GM19395 (cell line): ENCODE measurements around the gene RPL19.
A peak's percentile ranks its signal among the peaks of the same experiment; 100 is the strongest.
"Not testable (repeated sequence)": the region's sequence is repeated elsewhere in the genome, so short reads cannot be mapped to it uniquely, and the experiment has no call there.

ENCODE experiments used
- ATAC-seq: cut with Tn5 transposase; IDR thresholded peaks from one replicate; pipeline ENCODE4 v1.9.1; 2021; ENCODE audit warnings: mild to moderate bottlenecking, moderate library complexity; ENCODE audit not compliant: unreplicated experiment

Gene RPL19

DNA sequence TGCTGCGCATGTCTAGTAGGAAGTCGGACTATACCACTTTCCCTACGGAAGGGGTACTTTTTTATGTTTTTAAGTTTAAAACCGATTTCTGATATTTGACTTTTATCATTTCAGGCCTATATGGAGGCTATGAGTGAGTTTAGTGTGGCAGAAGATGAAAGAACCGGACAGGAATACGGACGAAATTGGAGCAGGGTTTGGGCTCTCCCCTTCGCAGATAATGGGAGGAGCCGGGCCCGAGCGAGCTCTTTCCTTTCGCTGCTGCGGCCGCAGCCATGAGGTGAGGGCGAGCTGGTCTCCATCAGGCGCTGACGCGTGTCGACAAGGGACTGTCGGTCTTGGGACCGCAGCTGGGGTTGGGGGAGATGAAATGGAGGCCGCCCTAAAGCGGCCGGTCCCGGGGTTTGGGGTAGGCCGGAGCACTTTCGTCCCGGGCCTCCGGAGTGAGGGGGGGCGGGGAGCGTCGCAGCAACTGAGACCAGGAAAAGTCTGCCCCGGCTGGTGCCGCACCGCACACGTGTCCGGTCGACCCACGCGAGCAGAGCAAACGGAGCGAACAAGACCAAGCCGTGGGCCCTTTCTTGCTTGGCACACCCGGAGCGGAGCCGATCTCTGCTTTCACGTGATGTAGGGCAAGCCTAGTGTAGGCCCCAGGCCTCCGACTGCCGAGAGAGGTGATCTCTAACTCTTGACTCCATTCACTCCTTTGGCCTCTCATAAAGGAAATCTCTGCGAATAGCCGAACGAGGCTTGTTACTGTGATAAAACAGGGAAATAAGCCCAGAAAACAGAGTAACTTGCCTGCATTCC, at the start of gene RPL19:
Gene RPL19 (plus strand): TSS at position 214 of the 810 bp plus-strand sequence. CDS start 62 bp downstream, at position 276.
- ATAC-seq = peak; percentile 69

DNA sequence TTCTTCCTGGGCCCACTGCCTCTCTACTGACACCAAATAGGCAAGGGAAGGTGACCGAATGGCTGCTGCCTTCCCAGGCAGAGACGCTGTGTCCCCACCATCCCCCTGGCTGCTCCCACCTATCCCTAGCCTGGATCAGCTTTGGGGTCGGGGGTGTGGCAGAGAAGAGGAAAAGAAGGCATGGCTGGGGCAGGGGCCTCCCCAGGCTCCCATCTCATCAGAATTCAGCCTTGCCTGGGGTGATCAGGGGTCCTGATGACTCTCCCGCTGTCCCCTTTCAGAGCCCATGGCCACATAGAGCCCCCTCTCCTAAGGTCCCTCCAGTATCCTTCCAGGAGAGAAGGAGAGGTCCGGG, 49.3 kb upstream of the RPL19 start:
- ATAC-seq = no peak

- no peak for ATAC-seq
Measured at GRCh38 chr17:39151150-39151942, 48.7 kb upstream of the RPL19 start, which contains the start of gene PLXDC1. PLXDC1 (minus strand) TSS chr17:39151637; CDS start chr17:39151437, 200 bp downstream.

DNA sequence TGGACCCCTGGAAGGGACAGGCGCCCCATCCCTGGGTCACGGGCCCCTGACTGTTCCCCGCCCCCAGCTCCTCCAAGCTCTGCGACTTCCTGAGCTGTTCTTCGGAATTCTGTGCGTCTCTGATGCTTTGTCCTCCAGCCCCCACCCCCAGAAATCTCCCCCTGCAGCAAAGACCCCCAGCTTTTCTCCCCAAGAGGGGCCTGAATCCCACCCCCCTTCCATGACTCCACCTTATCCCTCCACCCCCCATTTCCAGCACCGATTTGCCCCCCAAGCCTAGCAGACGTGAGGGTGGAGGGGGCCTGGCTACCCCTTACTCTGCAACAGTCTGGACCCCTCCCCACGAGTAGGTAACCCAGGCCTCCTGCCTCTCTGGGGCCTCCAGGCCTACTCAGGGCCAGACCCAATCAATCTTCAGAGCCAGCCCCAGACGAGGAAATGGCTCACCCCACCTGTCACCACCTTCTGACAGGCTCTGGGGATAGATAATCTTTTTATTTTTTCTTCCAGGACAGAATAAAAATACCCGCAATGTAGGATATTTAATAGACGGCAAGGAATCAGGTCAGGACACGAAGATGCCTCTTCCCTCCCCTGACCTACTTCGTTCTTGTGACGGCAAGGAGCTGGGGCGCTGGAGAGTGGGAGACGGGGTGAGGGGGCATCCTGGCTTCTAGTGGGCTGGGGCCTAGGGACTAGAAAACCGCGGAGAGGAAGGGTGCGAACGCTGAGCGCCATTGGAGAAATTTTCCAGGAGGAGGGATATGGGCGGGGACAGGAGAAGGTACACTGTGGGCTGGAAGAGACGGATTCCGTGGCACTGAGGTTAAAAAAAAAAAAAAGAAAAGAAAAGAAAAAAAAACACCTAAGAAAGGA, 47.9 kb upstream of the RPL19 start:
- ATAC-seq = no peak

- peak; percentile 64 for ATAC-seq
Measured at GRCh38 chr17:39153599-39154051, 46.5 kb upstream of the RPL19 start.

DNA sequence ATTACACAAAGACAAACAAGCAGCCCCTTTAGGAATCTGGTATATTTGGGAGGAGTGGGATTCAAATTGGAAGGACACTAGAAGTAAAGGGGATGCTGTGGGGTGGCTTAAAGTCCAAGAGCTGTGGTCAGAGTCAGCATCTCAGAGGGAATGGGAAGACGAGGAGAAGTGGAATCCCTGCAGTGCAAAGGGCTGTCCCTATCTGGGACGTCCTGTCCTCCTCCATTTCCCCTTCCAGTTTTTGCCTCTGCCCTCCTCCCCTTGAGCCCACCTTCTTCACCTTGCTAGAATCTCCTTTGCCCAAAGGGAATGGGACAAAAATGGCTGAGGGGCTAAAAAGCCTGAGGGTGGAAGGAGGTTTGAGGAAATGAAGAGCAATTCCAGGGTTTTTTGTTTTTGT, 44.4 kb upstream of the RPL19 start:
- no peak for ATAC-seq

- no peak for ATAC-seq
Measured at GRCh38 chr17:39156491-39156890, 43.6 kb upstream of the RPL19 start.

DNA sequence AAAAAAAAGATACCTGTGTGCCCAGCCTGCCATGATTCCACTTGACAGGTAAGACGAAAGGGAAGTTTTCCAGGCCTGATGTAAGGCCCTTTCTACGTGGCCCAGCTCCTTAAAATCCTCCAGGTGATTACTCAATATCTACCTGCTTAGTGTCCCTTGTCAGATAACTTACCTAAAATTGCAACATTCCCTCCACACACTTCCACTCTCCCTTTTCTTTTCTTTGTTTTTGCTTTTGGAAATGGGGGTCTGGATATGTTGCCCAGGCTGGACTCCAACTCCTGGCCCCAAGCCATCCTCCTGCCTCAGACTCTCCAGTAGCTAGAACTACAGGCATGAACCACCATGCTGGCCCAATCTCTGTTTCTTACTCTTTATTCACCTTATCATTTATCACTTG, 41.5 kb upstream of the RPL19 start:
- ATAC-seq = no peak

DNA sequence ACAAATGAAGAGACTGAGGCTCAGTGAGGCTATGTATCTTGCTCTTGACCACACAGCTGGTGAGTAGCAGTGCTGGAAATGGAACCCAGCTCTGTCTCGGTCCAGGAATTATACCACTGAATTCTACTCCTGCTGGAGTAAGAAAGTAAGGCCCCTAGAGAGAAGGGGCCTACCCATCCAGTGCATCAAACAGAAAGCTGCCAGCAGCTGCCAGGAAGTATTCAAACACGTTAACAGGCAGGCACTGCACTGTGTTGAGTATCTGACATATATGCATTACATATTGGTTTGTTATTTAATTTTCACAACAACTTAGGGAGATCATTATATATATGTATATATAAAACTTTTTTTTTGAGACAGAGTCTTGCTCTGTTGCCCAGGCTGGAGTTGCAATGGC, 38.1 kb upstream of the RPL19 start:
- no peak for ATAC-seq

DNA sequence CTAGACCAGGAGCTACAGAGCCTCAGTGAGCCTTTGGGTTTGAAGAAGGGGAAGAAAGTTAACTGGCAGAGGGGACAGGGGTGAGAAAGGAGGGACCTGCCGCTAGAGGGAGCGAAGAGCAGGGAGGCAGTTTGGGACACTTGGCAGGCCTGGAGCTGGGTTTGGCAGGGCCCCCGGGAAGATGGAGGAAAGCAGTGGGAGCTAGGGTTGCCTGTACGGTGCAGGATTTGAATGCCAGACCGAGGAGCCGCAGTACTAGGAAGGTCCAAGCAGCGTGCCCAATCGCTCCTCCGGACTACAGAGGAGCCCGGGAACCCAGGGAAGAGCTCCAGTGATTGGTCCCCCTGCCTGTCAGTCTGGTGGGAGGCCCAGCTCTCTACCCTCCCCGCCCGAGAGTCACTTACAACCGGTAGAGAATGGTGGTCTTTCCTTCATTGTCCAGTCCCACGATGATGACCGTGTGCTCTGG, 35.4 kb upstream of the RPL19 start:
- peak; percentile 76 for ATAC-seq

- ATAC-seq = no peak
Measured at GRCh38 chr17:39165178-39165840, 34.8 kb upstream of the RPL19 start.

DNA sequence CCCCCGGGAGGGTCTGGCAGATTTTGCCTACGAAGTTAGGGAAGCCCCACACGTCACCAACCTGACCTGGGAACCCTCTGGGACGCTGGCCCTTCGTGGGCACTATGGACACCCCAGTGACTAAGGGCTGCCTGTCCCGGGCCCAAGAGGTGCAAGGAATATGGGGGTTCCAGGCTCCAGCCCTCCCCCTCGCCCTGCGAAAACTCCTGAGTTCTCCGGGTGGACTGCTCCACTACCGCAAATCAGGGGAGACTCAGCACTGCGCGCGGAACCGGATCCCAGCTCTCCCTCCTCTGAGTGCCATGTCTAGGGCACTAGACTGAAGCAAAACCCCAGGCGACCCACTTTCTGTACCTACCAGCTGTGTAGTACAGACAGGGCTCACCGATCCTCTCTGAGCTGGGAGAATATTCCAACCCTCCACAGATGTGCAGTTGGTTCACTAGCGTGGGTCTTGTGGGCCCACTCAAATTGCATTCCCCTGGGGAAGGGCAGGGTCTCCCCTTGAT, 34.2 kb upstream of the RPL19 start, which contains the start of gene ARL5C:
Gene ARL5C (minus strand): TSS at position 321 of the 509 bp plus-strand sequence. CDS start 401 bp downstream, outside the sequence.
- ATAC-seq = no peak

- ATAC-seq = no peak
Measured at GRCh38 chr17:39166437-39167335, 33.4 kb upstream of the RPL19 start.

GRCh38 chr17:39167476-39167875, 32.6 kb upstream of the RPL19 start:
- ATAC-seq = no peak

GRCh38 chr17:39168503-39168902, 31.6 kb upstream of the RPL19 start:
- ATAC-seq = not testable (repeated sequence)

DNA sequence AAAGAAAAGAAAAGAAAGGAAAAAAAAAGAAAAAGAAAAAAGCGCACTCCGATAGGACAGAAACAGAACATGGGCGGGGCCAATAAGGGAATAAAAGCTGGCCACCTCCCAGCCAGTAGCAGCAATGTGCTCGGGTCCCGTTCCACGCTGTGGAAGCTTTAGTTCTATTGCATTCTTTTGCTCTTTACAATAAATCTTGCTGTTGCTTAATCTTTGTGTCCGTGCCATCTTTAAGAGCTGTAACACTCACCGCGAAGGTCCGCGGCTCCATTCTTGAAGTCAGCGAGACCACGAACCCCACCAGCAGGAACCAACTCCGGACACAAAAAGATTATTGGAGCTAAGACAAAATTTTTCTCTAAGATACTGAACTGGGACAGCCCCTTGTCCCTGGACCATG, 31.0 kb upstream of the RPL19 start:
- no peak for ATAC-seq

DNA sequence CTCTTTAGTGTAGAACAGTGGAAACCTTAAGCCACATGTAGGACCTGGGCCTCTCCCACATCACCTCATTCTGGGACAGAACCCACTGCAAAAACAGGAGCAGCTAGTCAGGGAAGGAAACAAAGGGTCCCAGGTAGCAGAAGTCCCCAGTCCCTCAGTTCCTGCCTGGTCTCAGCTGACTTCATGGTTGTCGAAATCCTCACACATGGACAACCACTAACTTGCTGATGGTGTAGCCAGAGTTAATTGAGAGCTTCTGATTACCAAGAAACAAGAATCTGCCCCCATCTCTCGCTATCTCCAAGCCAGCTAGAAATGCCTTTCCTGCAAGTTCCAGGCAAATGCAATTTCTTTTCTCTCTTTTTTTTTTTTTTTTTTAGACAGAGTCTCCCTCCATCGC, 30.6 kb upstream of the RPL19 start:
- ATAC-seq = no peak

DNA sequence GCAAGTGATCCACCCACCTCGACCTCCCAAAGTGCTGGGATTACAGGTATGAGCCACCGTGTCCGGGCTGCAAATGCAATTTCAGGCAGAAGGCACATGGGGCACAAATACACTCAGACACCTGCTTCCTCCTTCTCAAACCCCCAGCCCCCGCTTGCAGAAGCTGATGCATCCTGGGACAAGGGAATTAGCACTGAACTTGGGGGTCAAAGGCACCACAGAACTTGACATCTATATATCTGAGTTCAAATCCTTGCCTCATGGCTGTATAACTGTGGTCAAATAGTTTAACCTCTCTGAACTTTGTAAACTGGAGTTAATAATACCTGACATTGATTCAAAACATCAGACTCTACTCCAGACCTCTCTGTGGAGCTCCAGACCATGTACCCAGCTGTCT, 30.0 kb upstream of the RPL19 start:
- no peak for ATAC-seq

DNA sequence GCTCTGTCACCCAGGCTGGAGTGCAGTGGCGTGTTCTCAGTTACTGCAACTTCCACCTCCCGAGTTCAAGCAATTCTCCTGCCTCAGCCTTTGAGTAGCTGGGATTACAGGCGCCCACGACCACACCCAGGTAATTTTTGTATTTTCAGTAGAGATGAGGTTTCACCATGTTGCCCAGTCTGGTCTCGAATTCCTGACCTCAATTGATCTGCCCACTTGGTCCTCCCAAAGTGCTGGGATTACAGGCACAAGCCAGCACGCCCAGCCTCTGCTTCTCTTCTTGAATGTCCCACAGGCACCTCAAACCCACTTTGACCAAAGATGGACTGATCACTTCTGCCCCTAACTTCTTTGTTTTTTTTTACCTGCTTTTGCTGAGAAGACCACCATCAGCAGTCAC, 29.5 kb upstream of the RPL19 start:
- no peak for ATAC-seq
